ENCODE results near the gene TLL2. TPM values are rescaled to one million over a fixed set of nuclear protein-coding genes. Genes with fewer than 3 reads are reported as not detected.

The TLL2 gene
- total RNA-seq, 6 experiments from 2014 or later = 0.08 to 0.45 (median 0.24) TPM

GRCh38 chr10:96319754-96320474 is 193.8 kb downstream of the TLL2 start:
- no peak for DNase-seq
- Mint-ChIP-seq H3K4me3 (no peak overlapping the region), H3K4me1 (ENCODE audit: low read depth) (no peaks in the 10 kb centered on the region), H3K27ac (no peak overlapping the region), H3K9me3 (no peaks in the 10 kb centered on the region), H3K36me3 (ENCODE audit: low read depth) (no peaks in the 10 kb centered on the region), H3K27me3 (ENCODE audit: insufficient read depth) (peaks cover 4% of the 10 kb centered on the region)
- TF ChIP-seq, protein P1, sequence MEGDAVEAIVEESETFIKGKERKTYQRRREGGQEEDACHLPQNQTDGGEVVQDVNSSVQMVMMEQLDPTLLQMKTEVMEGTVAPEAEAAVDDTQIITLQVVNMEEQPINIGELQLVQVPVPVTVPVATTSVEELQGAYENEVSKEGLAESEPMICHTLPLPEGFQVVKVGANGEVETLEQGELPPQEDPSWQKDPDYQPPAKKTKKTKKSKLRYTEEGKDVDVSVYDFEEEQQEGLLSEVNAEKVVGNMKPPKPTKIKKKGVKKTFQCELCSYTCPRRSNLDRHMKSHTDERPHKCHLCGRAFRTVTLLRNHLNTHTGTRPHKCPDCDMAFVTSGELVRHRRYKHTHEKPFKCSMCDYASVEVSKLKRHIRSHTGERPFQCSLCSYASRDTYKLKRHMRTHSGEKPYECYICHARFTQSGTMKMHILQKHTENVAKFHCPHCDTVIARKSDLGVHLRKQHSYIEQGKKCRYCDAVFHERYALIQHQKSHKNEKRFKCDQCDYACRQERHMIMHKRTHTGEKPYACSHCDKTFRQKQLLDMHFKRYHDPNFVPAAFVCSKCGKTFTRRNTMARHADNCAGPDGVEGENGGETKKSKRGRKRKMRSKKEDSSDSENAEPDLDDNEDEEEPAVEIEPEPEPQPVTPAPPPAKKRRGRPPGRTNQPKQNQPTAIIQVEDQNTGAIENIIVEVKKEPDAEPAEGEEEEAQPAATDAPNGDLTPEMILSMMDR (IDR thresholded peaks at IDR 0.05) = no peak

GRCh38 chr10:96317067-96317833 is 196.5 kb downstream of the TLL2 start:
- H3K36me3 Mint-ChIP-seq (ENCODE audit: low read depth) = no peaks in the 10 kb centered on the region
- TF ChIP-seq, protein P1 (IDR thresholded peaks at IDR 0.05) = no peak
- no peak for DNase-seq
- H3K27ac Mint-ChIP-seq = no peak overlapping the region
- no peaks in the 10 kb centered on the region for H3K9me3 Mint-ChIP-seq
- H3K4me3 Mint-ChIP-seq = no peak overlapping the region
- no peaks in the 10 kb centered on the region for H3K4me1 Mint-ChIP-seq (ENCODE audit: low read depth)
- H3K27me3 Mint-ChIP-seq (ENCODE audit: insufficient read depth) = peaks cover 4% of the 10 kb centered on the region

Other genes starting within 250 kb of the TLL2 start
- gene BLNK, start 242.4 kb downstream of the TLL2 start, total RNA-seq (2021; fragmentation: NEBNext Ultra II Directional; extraction: Animal tissue kit (Norgen Biotek cat#: 25700)) = not detected
- gene DNTT, start 209.5 kb downstream of the TLL2 start, total RNA-seq (2021; fragmentation: NEBNext Ultra II Directional; extraction: Animal tissue kit (Norgen Biotek cat#: 25700)) = not detected
- not detected for gene OPALIN, start 154.9 kb downstream of the TLL2 start, total RNA-seq (2021; fragmentation: NEBNext Ultra II Directional; extraction: Animal tissue kit (Norgen Biotek cat#: 25700))
- 100 to 1,000 TPM; 195 to 235 (median 208) TPM for gene TM9SF3, start 73.1 kb upstream of the TLL2 start, total RNA-seq (2021; fragmentation: NEBNext Ultra II Directional; extraction: Animal tissue kit (Norgen Biotek cat#: 25700))
- gene PIK3AP1, start 206.6 kb upstream of the TLL2 start, total RNA-seq (2021; fragmentation: NEBNext Ultra II Directional; extraction: Animal tissue kit (Norgen Biotek cat#: 25700)) = under 1 TPM in 3 of 6 experiments, not detected in 3; 0.05 TPM